Hematopoietic multipotent progenitor cell treated with erythropoietin and hydrocortisone succinate and interleukin-3 and kit ligand, for 4 days (in vitro differentiated cells): ENCODE measurements around the gene CARMIL1.
A peak's percentile ranks its signal among the peaks of the same experiment; 100 is the strongest.

Experiments
- DNase-seq: peaks from one replicate; pipeline ENCODE4 v3.0.0-alpha.2; 2015

The CARMIL1 gene

GRCh38 chr6:25484900-25485299, 205.7 kb downstream of the CARMIL1 start:
- DNase-seq, result no peak

- peak; percentile 92 for DNase-seq
Measured at GRCh38 chr6:25485821-25486534, 206.8 kb downstream of the CARMIL1 start.

GRCh38 chr6:25486550-25486949, 207.4 kb downstream of the CARMIL1 start:
- peak; percentile 19 for DNase-seq

- no peak for DNase-seq
Measured at GRCh38 chr6:25487012-25487411, 207.8 kb downstream of the CARMIL1 start.

GRCh38 chr6:25488156-25488555, 209.0 kb downstream of the CARMIL1 start:
- DNase-seq, result no peak

GRCh38 chr6:25489399-25489798, 210.2 kb downstream of the CARMIL1 start:
- peak; percentile 17 for DNase-seq

- peak; percentile 93 for DNase-seq
Measured at GRCh38 chr6:25490018-25490801, 211.0 kb downstream of the CARMIL1 start.

- no peak for DNase-seq
Measured at GRCh38 chr6:25492951-25493350, 213.8 kb downstream of the CARMIL1 start.

- no peak for DNase-seq
Measured at GRCh38 chr6:25494469-25494868, 215.3 kb downstream of the CARMIL1 start.

GRCh38 chr6:25497383-25498040, 218.3 kb downstream of the CARMIL1 start:
- DNase-seq, result no peak

- no peak for DNase-seq
Measured at GRCh38 chr6:25498505-25498904, 219.3 kb downstream of the CARMIL1 start.

- no peak for DNase-seq
Measured at GRCh38 chr6:25499615-25500235, 220.6 kb downstream of the CARMIL1 start.

- DNase-seq, result no peak
Measured at GRCh38 chr6:25503686-25504085, 224.5 kb downstream of the CARMIL1 start.

- no peak for DNase-seq
Measured at GRCh38 chr6:25504661-25505060, 225.5 kb downstream of the CARMIL1 start.

- no peak for DNase-seq
Measured at GRCh38 chr6:25506020-25506419, 226.8 kb downstream of the CARMIL1 start.

GRCh38 chr6:25508051-25508450, 228.9 kb downstream of the CARMIL1 start:
- DNase-seq, result no peak

GRCh38 chr6:25511376-25511775, 232.2 kb downstream of the CARMIL1 start:
- DNase-seq, result no peak

- no peak for DNase-seq
Measured at GRCh38 chr6:25512560-25512959, 233.4 kb downstream of the CARMIL1 start.

GRCh38 chr6:25519856-25520255, 240.7 kb downstream of the CARMIL1 start:
- DNase-seq, result no peak

GRCh38 chr6:25524542-25524941, 245.4 kb downstream of the CARMIL1 start:
- DNase-seq, result peak; percentile 78

- no peak for DNase-seq
Measured at GRCh38 chr6:25525078-25525477, 245.9 kb downstream of the CARMIL1 start.

- peak; percentile 94 for DNase-seq
Measured at GRCh38 chr6:25534942-25535631, 255.9 kb downstream of the CARMIL1 start.
